ENCODE measurements around the gene CYTH1. TPM values are rescaled to one million over a fixed set of nuclear protein-coding genes. Genes with fewer than 3 reads are reported as not detected.
"Not testable (repeated sequence)": the region's sequence is repeated elsewhere in the genome, so short reads cannot be mapped to it uniquely, and the experiment has no call there.

CYTH1 gene
- polyA plus RNA-seq, 4 donors = 37.6 to 46.3 (median 38.9) TPM

DNA sequence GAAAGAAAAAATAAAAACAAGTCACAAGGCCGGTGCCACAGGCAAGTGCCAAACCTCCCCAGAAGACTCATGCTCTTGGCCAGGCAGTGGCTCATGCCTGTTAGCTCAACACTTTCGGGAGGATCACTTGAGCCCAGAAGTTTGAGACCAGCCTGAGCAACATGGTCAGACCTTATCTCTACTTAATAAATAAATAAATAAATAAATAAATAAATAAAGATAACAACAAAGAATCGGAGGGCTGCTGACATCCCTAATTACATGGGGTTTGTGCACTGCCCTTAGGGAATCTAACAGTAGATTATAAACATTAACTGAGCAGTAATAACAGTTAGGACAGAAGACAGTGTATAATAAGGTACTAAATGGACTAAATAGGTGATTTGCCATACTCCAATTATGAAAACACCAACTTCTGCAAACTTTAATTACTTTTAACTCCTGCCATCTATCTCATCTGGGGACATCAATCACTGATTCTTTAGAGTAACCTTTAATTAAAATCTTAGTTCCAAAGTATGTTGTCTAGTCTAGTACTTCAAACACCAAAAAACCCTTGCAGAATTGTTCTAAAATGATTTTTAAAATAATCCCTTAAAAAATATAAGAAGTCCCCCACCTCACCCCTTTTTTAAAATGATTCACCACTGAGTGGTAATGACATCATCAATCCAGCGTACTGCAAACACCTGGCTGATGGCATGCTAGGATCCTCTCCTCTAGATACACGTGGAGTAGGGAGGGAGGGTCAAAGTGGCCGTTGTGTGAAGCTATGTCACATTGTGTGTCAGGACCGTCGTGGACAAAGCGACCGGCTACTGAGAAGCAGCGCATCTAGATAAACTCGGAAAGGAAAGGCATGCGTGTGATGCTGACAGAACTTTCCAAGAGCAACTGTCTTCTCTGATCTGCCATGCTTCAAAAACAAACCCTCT is 28.5 kb downstream of the CYTH1 start:
- H3K27me3 ChIP-seq (ENCODE audit: control insufficient read depth in 3 of 3, insufficient read depth in 3 of 3, low read length in 3 of 3) = no peaks in the 10 kb centered on the region
- no peaks in the 10 kb centered on the region for H3K36me3 ChIP-seq (ENCODE audit: control insufficient read depth in 3 of 3, insufficient read depth in 2 of 3, low read depth in 1 of 3, low read length in 3 of 3)
- DNase-seq (no peak), FAIRE-seq (no peak)
- H3K9me3 ChIP-seq (ENCODE audit: control insufficient read depth in 2 of 2, insufficient read depth in 1 of 2, low read depth in 1 of 2, low read length in 1 of 2) = no peaks in the 10 kb centered on the region
- 81 to 83% (median 81%) methylated on average over 13 of the region's 13 CpGs for WGBS, 3 donors
- peaks cover 0 to 11% (median 2%) of the 10 kb centered on the region in 3 donors for H3K4me1 ChIP-seq (ENCODE audit: control insufficient read depth in 3 of 3, insufficient read depth in 2 of 3, low read depth in 1 of 3, low read length in 2 of 3)
- H3K4me3 ChIP-seq (ENCODE audit: low read depth in 1 of 3, low read length in 3 of 3) = no peak overlapping the region
- H3K27ac ChIP-seq (ENCODE audit: low read depth in 1 of 3, low read length in 2 of 3) = no peak overlapping the region

DNA sequence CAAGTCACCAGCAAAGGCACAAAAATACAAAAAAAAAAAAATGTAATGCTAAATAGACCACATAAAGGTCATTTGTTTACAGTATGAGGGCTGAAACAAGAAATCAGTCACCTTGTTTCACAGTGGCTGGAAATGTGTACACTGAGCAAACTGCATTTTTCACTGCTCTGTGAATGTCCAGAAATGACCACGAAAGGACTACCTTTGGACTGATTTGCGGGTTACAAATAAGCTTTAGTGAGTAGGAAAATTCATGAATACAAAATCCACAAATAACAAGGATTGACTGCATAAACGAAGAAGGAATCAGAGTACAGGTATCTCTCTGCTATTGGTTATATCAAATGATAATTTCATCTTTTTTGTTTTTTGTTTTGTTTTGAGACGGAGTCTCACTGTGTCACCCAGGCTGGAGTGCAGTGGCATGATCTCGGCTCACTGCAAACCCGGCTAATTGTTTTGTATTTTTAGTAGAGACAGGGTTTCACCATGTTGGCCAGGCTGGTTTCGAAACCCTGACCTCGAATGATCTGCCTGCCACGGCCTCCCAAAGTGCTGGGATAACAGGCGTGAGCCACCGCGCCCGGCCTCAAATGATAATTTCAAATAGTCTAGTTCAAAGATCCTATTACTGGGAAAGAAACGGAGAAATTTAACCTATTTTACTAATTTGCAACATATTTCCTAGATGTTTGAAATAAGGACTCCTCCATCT is 30.5 kb downstream of the CYTH1 start:
- H3K9me3 ChIP-seq (ENCODE audit: control insufficient read depth in 2 of 2, insufficient read depth in 1 of 2, low read depth in 1 of 2, low read length in 1 of 2) = no peaks in the 10 kb centered on the region
- H3K36me3 ChIP-seq (ENCODE audit: control insufficient read depth in 3 of 3, insufficient read depth in 2 of 3, low read depth in 1 of 3, low read length in 3 of 3) = no peaks in the 10 kb centered on the region
- FAIRE-seq (no peak), DNase-seq (no peak)
- no peak overlapping the region for H3K27ac ChIP-seq (ENCODE audit: low read depth in 1 of 3, low read length in 2 of 3)
- WGBS, 3 donors = 80 to 81% (median 80%) methylated on average over 14 of the region's 14 CpGs
- no peaks in the 10 kb centered on the region for H3K27me3 ChIP-seq (ENCODE audit: control insufficient read depth in 3 of 3, insufficient read depth in 3 of 3, low read length in 3 of 3)
- H3K4me1 ChIP-seq (ENCODE audit: control insufficient read depth in 3 of 3, insufficient read depth in 2 of 3, low read depth in 1 of 3, low read length in 2 of 3) = peaks cover 5 to 21% (median 7%) of the 10 kb centered on the region in 3 donors
- H3K4me3 ChIP-seq (ENCODE audit: low read depth in 1 of 3, low read length in 3 of 3) = no peak overlapping the region

DNA sequence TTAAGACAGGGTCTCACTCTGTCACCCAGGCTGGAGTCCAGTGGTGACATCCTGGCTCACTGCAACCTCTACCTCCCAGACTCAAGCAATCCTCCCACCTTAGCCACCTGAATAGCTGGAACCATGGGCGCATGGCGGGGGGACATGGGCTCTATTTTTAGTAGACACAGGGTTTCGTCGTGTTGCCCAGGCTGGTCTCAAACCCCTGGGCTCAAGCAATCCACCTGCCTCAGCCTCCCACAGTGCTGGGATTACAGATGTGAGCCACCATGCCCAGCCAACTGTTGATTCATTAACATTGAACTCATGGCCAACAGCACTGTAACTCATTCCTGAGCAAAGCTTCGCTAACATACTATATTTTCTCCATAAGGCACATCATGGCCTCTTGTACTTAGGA is 31.1 kb downstream of the CYTH1 start:
- not testable (repeated sequence) for FAIRE-seq; H3K9me3 ChIP-seq (ENCODE audit: control insufficient read depth in 2 of 2, insufficient read depth in 1 of 2, low read depth in 1 of 2, low read length in 1 of 2); H3K4me3 ChIP-seq (ENCODE audit: low read depth in 1 of 3, low read length in 3 of 3); H3K27me3 ChIP-seq (ENCODE audit: control insufficient read depth in 3 of 3, insufficient read depth in 3 of 3, low read length in 3 of 3); H3K27ac ChIP-seq (ENCODE audit: low read depth in 1 of 3, low read length in 2 of 3); H3K36me3 ChIP-seq (ENCODE audit: control insufficient read depth in 3 of 3, insufficient read depth in 2 of 3, low read depth in 1 of 3, low read length in 3 of 3); DNase-seq
- H3K4me1 ChIP-seq (ENCODE audit: control insufficient read depth in 3 of 3, insufficient read depth in 2 of 3, low read depth in 1 of 3, low read length in 2 of 3) = peaks cover 5 to 24% (median 9%) of the 10 kb centered on the region in 3 donors
- 92 to 100% (median 97%) methylated on average over 5 of the region's 5 CpGs for WGBS, 3 donors

DNA sequence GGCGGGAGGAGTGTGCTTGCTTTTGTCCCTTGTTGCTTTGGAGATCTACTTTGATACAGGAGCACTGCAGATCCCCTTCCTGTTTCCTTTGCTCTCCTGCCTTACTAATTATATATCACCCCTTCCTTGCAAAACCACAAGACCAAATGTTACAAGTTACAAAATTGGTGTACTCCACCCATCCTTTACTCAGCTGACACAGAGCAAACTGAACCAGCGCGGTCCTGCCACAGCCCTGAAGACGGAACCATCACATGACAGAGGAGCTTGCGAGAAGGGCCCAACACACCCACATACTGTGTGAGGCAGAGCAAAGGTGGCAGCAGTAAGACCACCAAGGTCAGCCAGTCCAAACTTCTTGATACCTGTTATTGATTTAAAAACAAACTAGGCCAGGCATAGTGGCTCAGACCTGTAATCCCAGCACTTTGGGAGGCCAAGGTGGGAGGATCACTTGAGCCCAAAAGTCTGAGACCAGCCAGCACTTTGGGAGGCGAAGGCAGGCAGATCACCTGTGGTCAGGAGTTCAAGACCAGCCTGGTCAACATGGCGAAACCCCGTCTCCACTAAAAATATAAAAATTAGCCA is 33.2 kb downstream of the CYTH1 start:
- Histone ChIP-seq H3K27me3 (ENCODE audit: control insufficient read depth in 3 of 3, insufficient read depth in 3 of 3, low read length in 3 of 3) (no peaks in the 10 kb centered on the region), H3K36me3 (ENCODE audit: control insufficient read depth in 3 of 3, insufficient read depth in 2 of 3, low read depth in 1 of 3, low read length in 3 of 3) (peaks cover 0 to 2% (median 0%) of the 10 kb centered on the region in 3 donors), H3K4me1 (ENCODE audit: control insufficient read depth in 3 of 3, insufficient read depth in 2 of 3, low read depth in 1 of 3, low read length in 2 of 3) (peaks cover 5 to 28% (median 15%) of the 10 kb centered on the region in 3 donors), H3K9me3 (ENCODE audit: control insufficient read depth in 2 of 2, insufficient read depth in 1 of 2, low read depth in 1 of 2, low read length in 1 of 2) (no peaks in the 10 kb centered on the region), H3K27ac (ENCODE audit: low read depth in 1 of 3, low read length in 2 of 3) (peak overlapping the region; percentile 37 to 62 (median 59)), H3K4me3 (ENCODE audit: low read depth in 1 of 3, low read length in 3 of 3) (no peak overlapping the region)
- DNase-seq (peak in 1 of 2 donors; percentile 61), FAIRE-seq (no peak)
- 61 to 82% (median 64%) methylated on average over 8 of the region's 8 CpGs for WGBS, 3 donors

DNA sequence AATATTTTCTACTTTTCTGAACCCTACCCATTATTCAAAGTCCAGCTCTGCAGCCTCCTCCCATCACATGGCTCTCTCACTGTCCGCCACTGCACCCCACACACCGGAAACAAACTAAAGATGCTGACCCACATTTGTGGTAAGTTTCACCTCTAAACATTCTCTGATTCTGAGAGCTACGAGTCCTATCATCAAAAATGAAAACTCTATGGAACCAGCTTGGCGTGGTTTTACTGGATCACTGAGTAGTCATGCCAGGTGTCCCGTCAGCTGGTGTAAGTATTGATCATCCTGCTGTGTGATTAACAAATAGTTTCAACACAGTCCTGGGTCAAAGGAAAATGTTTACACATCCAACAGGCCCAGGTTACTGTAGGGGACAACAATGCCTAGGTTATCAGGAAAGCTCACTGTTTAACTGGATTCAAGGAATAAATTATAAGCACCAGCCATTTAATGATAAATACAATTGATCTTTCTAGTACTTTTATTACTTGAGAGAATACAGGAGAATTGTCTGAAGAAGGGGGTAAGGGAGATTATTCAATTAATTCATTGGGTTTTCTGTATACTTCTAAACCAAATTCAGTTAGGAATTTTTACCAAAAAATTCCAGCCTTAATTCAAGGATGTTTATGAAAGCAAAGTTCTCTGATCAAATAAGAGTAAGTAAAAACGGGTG is 33.9 kb downstream of the CYTH1 start:
- Histone ChIP-seq H3K4me3 (ENCODE audit: low read depth in 1 of 3, low read length in 3 of 3) (no peak overlapping the region), H3K27me3 (ENCODE audit: control insufficient read depth in 3 of 3, insufficient read depth in 3 of 3, low read length in 3 of 3) (no peaks in the 10 kb centered on the region), H3K36me3 (ENCODE audit: control insufficient read depth in 3 of 3, insufficient read depth in 2 of 3, low read depth in 1 of 3, low read length in 3 of 3) (peaks cover 0 to 2% (median 2%) of the 10 kb centered on the region in 3 donors), H3K9me3 (ENCODE audit: control insufficient read depth in 2 of 2, insufficient read depth in 1 of 2, low read depth in 1 of 2, low read length in 1 of 2) (no peaks in the 10 kb centered on the region), H3K27ac (ENCODE audit: low read depth in 1 of 3, low read length in 2 of 3) (peak overlapping the region in 2 of 3 donors; percentile 37 to 62), H3K4me1 (ENCODE audit: control insufficient read depth in 3 of 3, insufficient read depth in 2 of 3, low read depth in 1 of 3, low read length in 2 of 3) (peaks cover 5 to 27% (median 15%) of the 10 kb centered on the region in 3 donors)
- no peak for FAIRE-seq
- peak in 1 of 2 donors; percentile 34 for DNase-seq
- 20 to 45% (median 38%) methylated on average over 6 of the region's 6 CpGs for WGBS, 3 donors

DNA sequence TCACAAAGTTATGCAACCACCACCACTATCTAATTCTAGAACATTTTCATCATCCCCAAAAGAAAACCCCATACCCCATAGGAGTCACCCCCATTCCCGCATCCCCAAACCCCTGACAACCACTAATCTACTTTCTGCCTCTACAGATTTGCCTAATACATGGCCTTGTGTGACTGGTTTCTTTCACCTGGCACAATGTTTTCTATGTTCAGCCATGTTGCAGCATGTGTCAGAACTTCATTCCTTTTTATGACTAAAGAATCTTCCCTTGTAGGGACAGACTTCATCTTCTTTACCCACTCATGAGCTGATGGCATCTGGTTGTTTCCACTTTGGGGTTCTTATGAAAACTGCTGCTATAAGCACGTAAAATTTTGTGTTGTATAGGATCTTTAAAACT is 34.6 kb downstream of the CYTH1 start:
- DNase-seq = no peak
- Histone ChIP-seq H3K9me3 (ENCODE audit: control insufficient read depth in 2 of 2, insufficient read depth in 1 of 2, low read depth in 1 of 2, low read length in 1 of 2) (no peaks in the 10 kb centered on the region), H3K4me1 (ENCODE audit: control insufficient read depth in 3 of 3, insufficient read depth in 2 of 3, low read depth in 1 of 3, low read length in 2 of 3) (peaks cover 5 to 22% (median 15%) of the 10 kb centered on the region in 3 donors), H3K36me3 (ENCODE audit: control insufficient read depth in 3 of 3, insufficient read depth in 2 of 3, low read depth in 1 of 3, low read length in 3 of 3) (peaks cover 0 to 2% (median 2%) of the 10 kb centered on the region in 3 donors), H3K27ac (ENCODE audit: low read depth in 1 of 3, low read length in 2 of 3) (peak overlapping the region in 1 of 3 donors; percentile 26), H3K4me3 (ENCODE audit: low read depth in 1 of 3, low read length in 3 of 3) (no peak overlapping the region), H3K27me3 (ENCODE audit: control insufficient read depth in 3 of 3, insufficient read depth in 3 of 3, low read length in 3 of 3) (no peaks in the 10 kb centered on the region)
- no peak for FAIRE-seq
- 67 to 85% (median 72%) methylated on average over 2 of the region's 2 CpGs for WGBS, 3 donors

DNA sequence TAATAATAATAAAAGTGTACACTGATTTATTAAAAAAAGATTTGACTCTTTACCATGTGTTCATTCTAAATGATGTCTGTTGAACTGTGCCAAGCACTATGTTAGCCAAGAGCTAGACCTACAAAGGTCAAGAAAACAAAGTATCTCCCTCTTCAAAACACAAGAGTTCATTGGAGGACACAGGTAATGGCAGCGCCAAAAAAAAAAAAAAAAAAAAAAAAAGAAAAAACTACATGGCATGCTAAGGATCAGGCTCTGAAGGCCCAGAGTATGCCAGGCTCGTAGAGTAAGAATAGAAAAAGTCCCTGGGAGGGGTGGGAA is 35.2 kb downstream of the CYTH1 start:
- Histone ChIP-seq H3K27me3 (ENCODE audit: control insufficient read depth in 3 of 3, insufficient read depth in 3 of 3, low read length in 3 of 3) (no peaks in the 10 kb centered on the region), H3K27ac (ENCODE audit: low read depth in 1 of 3, low read length in 2 of 3) (peak overlapping the region in 1 of 3 donors; percentile 25), H3K4me1 (ENCODE audit: control insufficient read depth in 3 of 3, insufficient read depth in 2 of 3, low read depth in 1 of 3, low read length in 2 of 3) (peaks cover 5 to 22% (median 18%) of the 10 kb centered on the region in 3 donors), H3K36me3 (ENCODE audit: control insufficient read depth in 3 of 3, insufficient read depth in 2 of 3, low read depth in 1 of 3, low read length in 3 of 3) (peaks cover 0 to 2% (median 2%) of the 10 kb centered on the region in 3 donors), H3K9me3 (ENCODE audit: control insufficient read depth in 2 of 2, insufficient read depth in 1 of 2, low read depth in 1 of 2, low read length in 1 of 2) (no peaks in the 10 kb centered on the region), H3K4me3 (ENCODE audit: low read depth in 1 of 3, low read length in 3 of 3) (no peak overlapping the region)
- 47 to 73% (median 64%) methylated on average over 2 of the region's 2 CpGs for WGBS, 3 donors
- no peak for DNase-seq
- no peak for FAIRE-seq

Data from small intestine (tissue), 7 donors.